ENCODE measurements around the gene TNFRSF1B. TPM values are rescaled to one million over a fixed set of nuclear protein-coding genes. Genes with fewer than 3 reads are reported as not detected.

Gene TNFRSF1B
- total and polyA plus RNA-seq, 9 of the 15 experiments (the other 6 are each of a cell fraction or from before 2014, with no cell fraction given), result 8.8 to 91.3 (median 36.0) TPM

DNA sequence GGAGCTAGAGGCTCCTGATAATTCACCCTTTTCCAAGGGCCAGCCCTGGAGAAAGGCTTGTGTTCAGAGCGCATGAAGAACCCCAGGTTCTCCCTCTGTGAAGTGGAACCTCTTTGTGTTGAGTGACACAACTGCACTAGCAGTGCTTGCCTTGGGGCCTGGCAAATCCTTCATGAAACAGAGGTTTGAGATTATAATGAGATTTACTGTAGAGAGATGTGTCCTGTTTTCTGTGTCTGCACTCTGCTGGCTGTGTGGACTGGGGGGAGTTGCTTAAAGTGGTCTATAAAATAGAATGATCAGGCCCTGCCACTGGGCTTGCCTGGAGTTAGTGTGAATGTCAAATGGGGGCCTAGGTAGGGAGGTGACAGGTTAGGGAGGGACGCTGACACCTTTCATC, 11.5 kb upstream of the TNFRSF1B start:
- no peak for FAIRE-seq
- no peaks in the 10 kb centered on the region for H3K9me1 ChIP-seq (ENCODE audit: control insufficient read depth, insufficient read depth, low read length)
- H3K79me2 ChIP-seq (ENCODE audit: control insufficient read depth, insufficient read depth, low read length), result no peaks in the 10 kb centered on the region
- no peak overlapping the region for H3K27ac ChIP-seq (ENCODE audit: extremely low read depth, low read depth, low read length)
- in situ Hi-C loops (cut with MboI), result no loop called here
- WGBS (ENCODE audit: insufficient coverage, low coverage, missing lambda C conversion rate), result 50% methylated on average over 2 of the region's 2 CpGs
- H3K36me3 ChIP-seq (ENCODE audit: control insufficient read depth, insufficient read depth, low read length), result no peaks in the 10 kb centered on the region
- ChIA-PET POLR2A (interaction anchor here (1.0 to 1.6 kb wide), 2 partner anchors 9 to 10 kb away, joined by 4 read pairs; no protein-coding TSS in a partner anchor), CTCF (ENCODE audit: low intra/inter-chr PET ratio) (no interaction called here)
- no peaks in the 10 kb centered on the region; a peak in 1 of 5 replicates for H3K27me3 ChIP-seq (ENCODE audit: control insufficient read depth in 2 of 2, insufficient read depth in 2 of 2, low read length in 2 of 2)
- H4K20me1 ChIP-seq (replicated peaks; ENCODE audit: control insufficient read depth, insufficient read depth, low read length), result no peaks in the 10 kb centered on the region
- H3K4me1 ChIP-seq (replicated peaks in 1 of 2; ENCODE audit: control insufficient read depth in 2 of 2, insufficient read depth in 2 of 2, low read length in 2 of 2), result peaks cover 8 to 11% of the 10 kb centered on the region in 2 experiments; a peak in 4 of 5 replicates
- no TSS peak for BruUV-seq (replicated peaks)
- ATAC-seq, result no peak
- H3K9me3 ChIP-seq (replicated peaks; ENCODE audit: control insufficient read depth, insufficient read depth, low read depth, low read length), result no peaks in the 10 kb centered on the region
- DNase-seq (ENCODE audit: extremely low read depth in 1 of 4, low spot score in 3 of 4), result no peak
- H2AFZ ChIP-seq (ENCODE audit: low read depth, low read length), result no peak overlapping the region
- TF ChIP-seq, protein P1, sequence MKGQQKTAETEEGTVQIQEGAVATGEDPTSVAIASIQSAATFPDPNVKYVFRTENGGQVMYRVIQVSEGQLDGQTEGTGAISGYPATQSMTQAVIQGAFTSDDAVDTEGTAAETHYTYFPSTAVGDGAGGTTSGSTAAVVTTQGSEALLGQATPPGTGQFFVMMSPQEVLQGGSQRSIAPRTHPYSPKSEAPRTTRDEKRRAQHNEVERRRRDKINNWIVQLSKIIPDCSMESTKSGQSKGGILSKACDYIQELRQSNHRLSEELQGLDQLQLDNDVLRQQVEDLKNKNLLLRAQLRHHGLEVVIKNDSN (CRISPR knock-in tag; IDR thresholded peaks at IDR 0.05), result no peak
- TF ChIP-seq, protein P2, sequence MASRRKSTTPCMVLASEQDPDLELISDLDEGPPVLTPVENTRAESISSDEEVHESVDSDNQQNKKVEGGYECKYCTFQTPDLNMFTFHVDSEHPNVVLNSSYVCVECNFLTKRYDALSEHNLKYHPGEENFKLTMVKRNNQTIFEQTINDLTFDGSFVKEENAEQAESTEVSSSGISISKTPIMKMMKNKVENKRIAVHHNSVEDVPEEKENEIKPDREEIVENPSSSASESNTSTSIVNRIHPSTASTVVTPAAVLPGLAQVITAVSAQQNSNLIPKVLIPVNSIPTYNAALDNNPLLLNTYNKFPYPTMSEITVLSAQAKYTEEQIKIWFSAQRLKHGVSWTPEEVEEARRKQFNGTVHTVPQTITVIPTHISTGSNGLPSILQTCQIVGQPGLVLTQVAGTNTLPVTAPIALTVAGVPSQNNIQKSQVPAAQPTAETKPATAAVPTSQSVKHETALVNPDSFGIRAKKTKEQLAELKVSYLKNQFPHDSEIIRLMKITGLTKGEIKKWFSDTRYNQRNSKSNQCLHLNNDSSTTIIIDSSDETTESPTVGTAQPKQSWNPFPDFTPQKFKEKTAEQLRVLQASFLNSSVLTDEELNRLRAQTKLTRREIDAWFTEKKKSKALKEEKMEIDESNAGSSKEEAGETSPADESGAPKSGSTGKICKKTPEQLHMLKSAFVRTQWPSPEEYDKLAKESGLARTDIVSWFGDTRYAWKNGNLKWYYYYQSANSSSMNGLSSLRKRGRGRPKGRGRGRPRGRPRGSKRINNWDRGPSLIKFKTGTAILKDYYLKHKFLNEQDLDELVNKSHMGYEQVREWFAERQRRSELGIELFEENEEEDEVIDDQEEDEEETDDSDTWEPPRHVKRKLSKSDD (conservative IDR thresholded peaks at IDR 0.05; ENCODE audit: low read length), result no peak
- TF ChIP-seq ARID2 (IDR thresholded peaks at IDR 0.05), result no peak
- intact Hi-C loops (cut with micrococcal nuclease), result no loop called here
- H3K4me3 ChIP-seq, result no peak overlapping the region
- H3K4me2 ChIP-seq (ENCODE audit: insufficient read depth, low read length), result no peak overlapping the region
- H3K9ac ChIP-seq (ENCODE audit: insufficient read depth in 1 of 2, low read depth in 2 of 2, low read length in 2 of 2), result peak overlapping the region in 1 of 2 experiments; percentile 65; a peak in 2 of 4 replicates
